Ramos (cell line): ENCODE data around the gene COL2A1.

Source experiments
- in situ Hi-C: fragments of 300-500 bp; cut with MboI; formaldehyde crosslinking; loops from one replicate; pipeline ENCODE4 v1.14.3; 2022; ENCODE audit warnings: low sequenced_read_pairs; ENCODE audit not compliant: unreplicated experiment

COL2A1 gene

DNA sequence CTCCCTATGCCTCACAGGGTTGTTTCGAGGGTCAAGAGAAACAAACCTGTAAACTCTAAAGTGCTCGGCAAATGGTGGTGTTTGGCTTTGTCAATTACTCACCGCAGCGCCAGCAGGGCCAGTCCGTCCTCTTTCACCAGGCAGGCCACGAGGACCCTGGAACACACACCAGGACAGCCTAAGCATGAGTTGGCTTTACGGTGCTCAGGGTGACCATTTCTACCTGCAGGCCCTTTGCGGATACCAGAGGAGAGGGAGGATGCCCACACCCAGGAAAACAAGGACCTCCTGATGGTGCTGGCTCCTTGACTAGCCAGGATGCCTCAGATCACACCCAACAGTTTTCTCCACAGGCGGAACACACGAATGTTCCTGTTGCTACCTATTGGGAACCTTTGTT is 11.5 kb downstream of the COL2A1 start:
- in situ Hi-C loops = no loop called here

- in situ Hi-C loops = no loop called here
Measured at GRCh38 chr12:47991106-47992061, 12.9 kb downstream of the COL2A1 start.

DNA sequence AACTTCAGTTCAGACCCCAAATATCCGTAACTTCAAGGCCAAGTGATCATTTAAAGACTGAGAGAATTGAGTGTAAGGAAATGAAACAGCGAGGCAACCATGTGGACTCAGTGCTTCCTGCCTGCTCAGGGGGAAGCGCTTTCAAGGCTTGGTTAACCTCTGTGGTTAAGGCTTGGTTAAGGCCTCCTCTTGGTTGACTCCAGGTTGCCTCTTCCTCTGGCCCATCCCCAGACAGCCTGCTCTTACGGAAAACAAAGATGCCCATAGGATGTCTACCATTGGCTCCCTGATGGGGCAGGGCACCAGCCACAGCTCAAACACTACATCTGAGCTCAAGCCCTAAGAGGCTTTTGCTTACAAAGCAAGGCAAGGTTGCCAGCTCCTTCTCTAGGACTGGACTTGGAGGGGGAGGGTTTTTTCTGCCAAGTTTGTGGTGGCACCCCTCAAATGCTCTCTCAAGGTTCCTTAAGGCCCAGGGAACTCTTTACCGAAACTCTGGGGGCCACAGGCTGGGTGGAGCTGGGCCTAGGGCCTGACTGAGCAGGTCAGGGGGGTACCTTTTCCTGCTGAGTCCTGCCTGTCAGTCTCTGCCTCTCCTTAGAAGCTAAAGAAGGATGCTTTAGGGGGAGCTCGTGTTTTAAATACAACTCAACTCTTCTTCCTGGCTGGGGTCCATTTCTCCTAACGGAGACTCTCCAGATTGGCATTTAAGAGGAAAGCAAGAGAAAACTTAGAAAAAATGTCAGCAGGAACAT is 13.7 kb downstream of the COL2A1 start:
- in situ Hi-C loops = no loop called here

GRCh38 chr12:47989666-47990065 is 14.6 kb downstream of the COL2A1 start:
- in situ Hi-C loops = no loop called here

DNA sequence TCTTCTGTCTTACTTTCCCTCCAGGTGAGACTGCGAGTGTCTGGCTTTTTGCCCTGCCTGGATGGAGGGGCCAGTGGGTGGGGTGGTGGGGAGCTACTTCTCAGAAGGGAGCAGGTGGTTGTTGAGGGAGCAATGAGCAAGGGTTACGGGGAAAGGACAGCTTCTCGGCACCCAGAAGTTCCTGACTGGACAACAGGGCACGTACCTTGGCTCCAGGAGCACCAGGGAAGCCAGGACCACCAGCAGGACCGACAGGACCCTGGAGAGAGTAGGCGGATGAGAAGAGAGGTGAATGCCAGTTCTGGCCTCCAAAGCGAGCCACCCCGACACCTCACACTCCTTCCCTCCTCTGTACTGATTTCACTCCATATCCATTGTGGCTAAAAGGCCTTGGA is 15.3 kb downstream of the COL2A1 start:
- in situ Hi-C loops = no loop called here

DNA sequence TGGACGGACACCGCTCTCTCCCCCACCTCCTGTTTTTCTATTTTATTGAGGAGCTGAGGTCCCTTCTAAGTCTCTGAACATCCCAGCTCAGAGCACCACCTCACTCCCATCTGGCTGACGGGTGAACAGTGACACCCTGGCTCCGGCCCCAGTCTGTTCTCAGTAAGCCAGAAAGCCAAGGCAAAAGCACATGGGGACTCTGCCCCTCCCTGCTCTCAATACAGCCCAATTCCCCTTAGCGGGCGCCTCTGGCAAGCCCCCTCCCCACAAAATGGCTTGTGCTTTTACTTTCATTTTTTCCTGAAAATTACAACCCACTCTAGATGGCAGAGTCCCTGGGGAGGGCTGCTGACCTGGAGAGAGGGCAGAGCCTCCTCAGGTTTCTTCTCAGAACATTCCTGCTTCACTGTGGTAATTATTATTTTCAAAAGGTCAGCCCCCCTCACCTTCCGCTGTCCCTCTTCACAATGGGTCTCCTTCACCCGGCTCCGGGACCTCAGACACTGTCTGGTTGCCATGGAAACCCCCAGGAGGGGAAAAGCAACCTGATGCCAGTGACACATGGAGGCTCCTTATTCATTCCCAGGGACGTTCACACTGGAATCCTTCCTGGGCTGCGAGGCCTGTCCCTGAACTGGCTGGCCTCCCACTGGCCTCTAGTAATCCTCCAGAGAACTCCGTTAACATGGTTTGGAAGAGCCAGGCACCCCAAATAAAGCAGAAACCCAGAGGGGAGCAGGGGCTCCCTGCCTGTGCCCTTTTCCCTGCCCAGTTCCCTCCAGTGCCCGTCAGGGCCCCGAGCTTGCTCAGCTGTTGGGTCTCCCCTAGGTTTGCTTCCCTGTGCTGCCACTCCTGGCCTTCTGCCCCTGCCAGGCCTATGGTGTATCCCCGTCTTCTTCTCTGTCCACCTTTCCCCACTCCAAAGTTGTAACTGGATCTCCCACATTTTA is 15.9 kb downstream of the COL2A1 start:
- in situ Hi-C loops = no loop called here

- in situ Hi-C loops = no loop called here
Measured at GRCh38 chr12:47987411-47988072, 16.7 kb downstream of the COL2A1 start.

DNA sequence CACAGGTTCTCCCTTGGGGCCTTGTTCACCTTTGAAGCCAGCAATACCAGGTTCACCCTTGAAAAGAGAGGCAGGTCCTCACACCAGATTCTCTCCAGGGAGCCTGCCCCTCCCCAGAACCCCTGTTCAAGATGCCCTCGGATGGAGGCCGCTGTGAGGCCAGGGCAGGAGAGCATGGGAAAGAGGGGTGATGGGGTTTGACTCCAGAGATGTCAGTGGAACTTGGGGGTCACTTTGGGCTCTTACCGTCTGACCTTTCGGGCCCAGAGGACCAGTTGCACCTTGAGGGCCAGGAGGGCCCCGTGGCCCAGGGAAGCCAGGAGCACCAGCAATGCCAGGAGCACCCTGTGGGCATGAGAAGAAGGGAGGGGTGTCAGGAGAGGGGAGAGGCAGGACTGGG is 17.4 kb downstream of the COL2A1 start:
- in situ Hi-C loops = no loop called here

DNA sequence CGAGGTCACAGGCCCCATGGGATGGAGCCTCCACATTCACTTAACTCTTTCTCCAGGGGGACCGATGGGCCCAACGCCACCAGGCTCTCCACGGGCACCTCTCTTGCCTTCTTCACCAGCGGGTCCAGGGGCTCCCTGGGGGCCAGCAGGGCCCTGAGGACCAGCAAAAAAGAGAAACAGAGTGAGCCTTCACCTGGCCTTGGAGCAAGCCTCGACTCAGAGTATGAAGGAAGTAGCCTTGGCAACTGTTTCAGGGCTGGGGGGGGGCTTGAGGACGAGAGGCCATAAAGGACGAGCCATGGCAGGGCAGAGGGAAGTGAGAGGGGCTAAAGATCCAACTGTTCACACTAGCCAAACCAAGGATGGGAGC is 18.0 kb downstream of the COL2A1 start:
- in situ Hi-C loops = no loop called here

DNA sequence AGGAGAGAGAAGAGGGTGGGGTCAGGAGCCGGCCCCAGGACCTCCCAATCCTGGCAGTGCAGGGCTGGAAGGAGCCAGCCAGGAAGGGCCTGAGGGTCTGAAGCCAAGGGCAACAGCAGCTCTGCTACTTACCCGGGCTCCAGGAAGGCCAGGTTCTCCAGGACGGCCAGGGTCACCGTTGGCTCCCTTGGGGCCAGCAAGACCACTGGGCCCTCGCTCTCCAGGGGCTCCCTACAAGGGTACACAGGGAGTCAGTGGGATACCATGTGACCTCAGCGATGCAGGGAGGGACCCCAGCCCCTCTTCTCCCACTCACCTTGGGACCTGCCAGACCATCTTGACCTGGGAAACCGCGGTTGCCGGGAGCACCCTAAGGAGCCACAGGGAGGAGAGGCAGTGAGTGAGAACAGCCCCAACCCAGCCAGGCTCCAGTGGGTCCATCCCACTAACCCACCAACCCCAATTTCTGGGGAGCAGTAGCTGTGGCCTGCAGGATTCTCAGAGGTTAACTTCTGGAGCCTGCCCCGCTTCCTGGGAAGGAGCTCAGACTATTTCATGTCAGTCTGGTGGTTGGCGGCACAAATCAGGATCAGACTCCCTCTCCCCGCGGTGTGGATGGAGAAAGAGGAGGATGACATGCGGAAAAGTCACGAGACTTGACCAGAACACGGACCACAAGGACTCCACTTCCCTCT is 18.5 kb downstream of the COL2A1 start:
- in situ Hi-C loops = no loop called here

- in situ Hi-C loops = no loop called here
Measured at GRCh38 chr12:47984331-47984801, 19.9 kb downstream of the COL2A1 start.

DNA sequence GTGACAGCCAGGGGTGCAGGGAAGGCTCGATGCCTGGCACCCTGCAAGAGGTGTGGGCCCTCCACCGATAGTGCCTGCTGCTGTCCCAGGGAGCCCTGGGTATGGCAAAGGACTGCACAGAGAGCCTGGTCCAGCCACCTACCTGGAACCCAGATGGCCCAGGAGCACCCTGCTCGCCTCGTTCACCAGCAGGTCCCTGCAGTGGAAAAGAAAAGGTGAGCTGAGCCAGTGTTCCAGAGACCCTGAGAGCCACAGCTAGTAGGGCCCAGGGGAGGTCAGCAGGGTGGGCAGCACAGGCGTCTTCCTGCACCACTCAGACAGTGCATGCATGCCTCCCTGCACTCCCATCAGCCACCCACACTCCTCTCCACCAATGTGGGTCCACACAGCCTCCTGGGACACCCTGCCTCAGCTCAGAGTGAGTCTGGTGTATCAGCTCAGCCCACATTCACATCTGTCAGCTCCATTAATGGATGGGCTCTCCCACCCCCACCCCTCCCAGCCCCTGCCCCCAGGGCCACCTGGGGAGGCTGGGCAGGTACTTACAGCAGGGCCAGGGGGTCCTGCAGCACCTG is 20.6 kb downstream of the COL2A1 start:
- in situ Hi-C loops = no loop called here

DNA sequence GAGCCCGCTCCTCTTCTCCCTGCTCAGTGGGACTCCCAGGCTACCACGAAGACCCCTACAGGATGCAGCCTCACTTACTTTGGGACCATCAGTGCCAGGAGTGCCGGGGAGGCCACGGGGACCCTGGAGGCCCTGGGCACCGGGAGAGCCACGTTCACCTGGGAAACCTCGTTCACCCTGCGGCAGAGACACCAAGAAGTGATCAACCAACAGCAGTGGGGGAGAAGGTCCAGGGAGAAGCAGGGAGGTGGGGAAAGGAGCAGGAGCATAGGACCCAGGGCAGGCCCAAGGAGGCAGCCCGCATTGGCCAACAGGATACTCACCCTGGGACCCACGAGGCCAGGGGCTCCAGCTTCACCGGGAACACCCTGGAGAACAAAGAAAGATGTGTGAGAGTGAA is 21.5 kb downstream of the COL2A1 start:
- in situ Hi-C loops = no loop called here

DNA sequence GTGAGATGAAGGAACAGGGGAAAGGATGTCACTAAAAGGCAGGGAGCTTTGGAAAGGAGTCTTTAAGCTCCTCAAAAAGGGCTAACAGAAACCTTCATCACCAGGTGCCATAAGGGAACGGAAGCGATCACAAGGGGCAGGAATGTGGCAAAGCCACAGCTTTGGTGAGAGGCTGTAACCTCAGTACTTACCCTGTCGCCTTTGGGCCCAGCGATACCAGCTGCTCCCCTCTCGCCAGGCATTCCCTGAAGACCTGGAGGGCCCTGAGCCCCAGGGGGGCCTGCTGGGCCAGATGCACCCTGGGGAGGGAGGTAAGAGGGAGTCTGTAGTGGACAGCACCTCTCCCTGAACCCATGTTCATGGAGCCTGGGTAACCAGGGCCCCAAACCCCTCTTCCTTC is 22.0 kb downstream of the COL2A1 start:
- in situ Hi-C loops = no loop called here

DNA sequence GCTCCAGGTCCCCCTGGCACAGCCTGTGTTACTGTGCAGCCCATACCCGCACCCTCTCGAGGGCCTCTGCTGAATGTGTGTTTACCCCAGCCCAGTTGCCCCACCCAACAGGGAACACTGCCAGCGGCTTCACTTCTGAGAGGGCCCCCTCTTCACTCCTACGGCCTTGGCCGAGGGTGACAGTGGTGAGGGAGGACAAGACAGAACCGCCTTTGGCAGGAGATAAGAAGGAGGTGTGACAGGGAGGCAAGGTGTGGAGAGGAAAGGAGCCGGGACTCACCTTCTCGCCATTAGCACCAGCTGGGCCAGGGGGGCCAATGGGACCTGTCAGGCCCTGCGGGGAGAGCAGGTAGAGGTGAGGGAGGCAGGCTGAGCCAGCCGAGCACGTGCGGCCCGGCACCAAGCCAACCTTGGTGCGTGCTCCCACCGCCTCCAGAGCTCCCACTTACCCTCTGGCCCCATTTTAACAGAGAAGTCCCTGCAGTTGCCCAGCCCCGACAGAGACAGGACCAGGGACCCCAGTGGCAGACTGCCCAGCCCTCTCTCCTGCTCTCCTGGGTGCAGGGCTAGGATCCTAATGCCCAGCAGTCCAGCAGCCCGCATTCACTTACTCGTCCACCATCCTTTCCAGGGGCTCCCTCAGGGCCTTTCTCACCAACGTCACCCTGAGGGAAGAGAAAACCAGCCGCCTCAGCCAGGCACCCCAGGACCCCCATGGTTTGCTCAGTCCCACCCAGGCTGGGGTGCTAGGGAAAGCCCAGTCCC is 22.6 kb downstream of the COL2A1 start:
- in situ Hi-C loops = no loop called here

DNA sequence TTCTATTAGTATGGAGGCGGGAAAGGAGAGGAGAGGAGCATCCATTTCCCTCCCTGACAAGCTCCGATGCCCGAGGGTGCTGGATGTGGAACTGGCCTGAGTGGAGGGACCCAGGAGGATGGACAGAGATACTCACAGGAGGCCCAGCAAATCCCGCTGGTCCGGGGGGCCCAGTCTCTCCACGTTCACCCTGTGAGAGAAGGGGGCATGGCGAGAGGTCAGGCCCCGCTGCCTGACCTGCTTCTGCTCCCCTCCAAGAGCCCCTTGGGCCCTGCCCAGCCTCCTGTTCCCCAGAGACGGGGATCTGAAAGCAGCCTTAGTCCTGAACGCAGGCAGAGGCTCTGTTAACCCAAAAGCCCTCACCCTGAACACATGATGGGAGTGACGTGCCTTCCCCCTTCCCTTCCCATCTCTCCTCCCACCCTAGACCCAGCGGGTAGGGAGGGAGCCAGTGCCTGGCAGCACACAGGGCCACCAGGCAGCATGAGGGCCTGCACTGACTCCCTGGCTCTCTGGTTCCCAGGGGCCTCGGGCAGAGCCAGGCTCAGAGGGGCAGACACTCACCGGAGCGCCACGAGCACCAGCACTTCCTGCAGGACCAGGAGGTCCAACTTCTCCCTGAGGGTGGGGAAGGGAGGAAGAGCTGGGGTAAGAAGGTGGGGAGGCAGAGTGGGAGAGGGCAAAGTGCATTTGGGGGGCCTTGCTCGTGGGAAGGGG is 23.3 kb downstream of the COL2A1 start:
- in situ Hi-C loops = no loop called here

DNA sequence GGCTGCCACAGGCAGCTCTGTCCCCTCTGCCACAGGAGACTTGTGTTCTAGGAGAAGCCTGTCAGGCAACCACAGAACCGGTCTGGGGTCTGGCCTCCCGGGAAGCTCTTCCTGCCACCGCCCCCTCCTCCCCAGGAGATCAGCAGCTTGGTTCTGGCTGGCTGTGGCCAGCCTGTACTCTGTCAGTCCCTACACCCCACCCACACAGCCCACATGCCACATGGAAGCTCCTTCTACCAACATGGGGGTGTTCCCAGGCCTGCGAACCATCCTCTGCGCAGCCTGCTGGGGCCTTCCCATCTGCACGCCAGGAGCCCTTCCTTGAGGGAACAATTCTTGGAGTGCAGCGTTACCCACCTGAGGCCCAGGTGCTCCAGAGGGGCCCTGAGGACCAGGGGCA is 24.1 kb downstream of the COL2A1 start:
- in situ Hi-C loops = no loop called here

DNA sequence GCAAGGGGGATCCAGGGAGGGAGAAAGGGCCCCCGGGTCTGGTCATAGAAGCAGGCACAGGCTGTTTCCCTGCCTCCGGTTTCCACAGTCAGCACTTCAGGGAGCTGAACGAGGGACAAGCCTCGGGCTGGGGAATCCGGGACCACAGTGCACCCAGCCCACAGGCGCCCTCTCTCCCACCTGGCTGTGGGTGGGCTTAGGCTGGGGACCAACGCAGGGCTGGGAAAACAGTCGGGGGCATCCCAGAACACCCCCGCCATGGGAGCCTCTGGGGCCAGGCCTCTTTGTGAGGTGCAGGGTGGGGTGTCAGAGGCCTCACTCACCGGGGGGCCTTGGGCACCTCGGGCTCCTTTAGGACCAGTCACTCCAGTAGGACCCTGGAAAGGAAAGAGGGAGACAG is 24.6 kb downstream of the COL2A1 start:
- in situ Hi-C loops = no loop called here
